ENCODE results near the gene STRA6. TPM values are rescaled to one million over a fixed set of nuclear protein-coding genes. Genes with fewer than 3 reads are reported as not detected.

Gene STRA6
- total RNA-seq, 6 experiments from 2014 or later: 0.12 TPM; not detected in 5

- H3K27me3 ChIP-seq: no peaks in the 10 kb centered on the region
- TF ChIP-seq CTCF (IDR thresholded peaks at IDR 0.05): no peak
- TF ChIP-seq POLR2A (IDR thresholded peaks at IDR 0.05): no peak
- 31% methylated on average over 2 of the region's 5 CpGs for WGBS (ENCODE audit: insufficient coverage, low coverage, low lambda C conversion rate, missing lambda C conversion rate)
- H3K9me3 ChIP-seq: no peaks in the 10 kb centered on the region
- H3K4me3 ChIP-seq: no peak overlapping the region
- intact Hi-C loops (cut with DNase I): loop anchor here in 1 of 2 donors (10.0 kb wide), 1 partner anchor 59 kb away; no protein-coding TSS in a partner anchor
- ATAC-seq (no peak), DNase-seq (no peak)
- no peaks in the 10 kb centered on the region for H3K4me1 ChIP-seq
- H3K27ac ChIP-seq: no peak overlapping the region
- no peaks in the 10 kb centered on the region for H3K36me3 ChIP-seq
These were observed 23.3 kb upstream of the STRA6 start for GRCh38 chr15:74225928-74226327.

- DNase-seq: no peak
- Histone ChIP-seq H3K9me3 (no peaks in the 10 kb centered on the region), H3K27ac (no peak overlapping the region), H3K36me3 (no peaks in the 10 kb centered on the region), H3K27me3 (no peaks in the 10 kb centered on the region), H3K4me3 (no peak overlapping the region), H3K4me1 (no peaks in the 10 kb centered on the region)
- TF ChIP-seq CTCF (IDR thresholded peaks at IDR 0.05) (no peak), POLR2A (IDR thresholded peaks at IDR 0.05) (no peak)
- intact Hi-C loops (cut with DNase I): loop anchor here in 1 of 2 donors (10.0 kb wide), 1 partner anchor 62 kb away; no protein-coding TSS in a partner anchor
- no peak for ATAC-seq
- 35% methylated on average over 24 of the region's 25 CpGs for WGBS (ENCODE audit: insufficient coverage, low coverage, low lambda C conversion rate, missing lambda C conversion rate)
These were observed 19.9 kb upstream of the STRA6 start for GRCh38 chr15:74222240-74223119.

- no peaks in the 10 kb centered on the region for H3K9me3 ChIP-seq
- no peak for ATAC-seq
- 24% methylated on average over 6 of the region's 12 CpGs for WGBS (ENCODE audit: insufficient coverage, low coverage, low lambda C conversion rate, missing lambda C conversion rate)
- no peaks in the 10 kb centered on the region for H3K27me3 ChIP-seq
- no peak for TF ChIP-seq CTCF (IDR thresholded peaks at IDR 0.05)
- no peak for TF ChIP-seq POLR2A (IDR thresholded peaks at IDR 0.05)
- no peaks in the 10 kb centered on the region for H3K36me3 ChIP-seq
- no peak overlapping the region for H3K27ac ChIP-seq
- no peaks in the 10 kb centered on the region for H3K4me1 ChIP-seq
- no peak for DNase-seq
- intact Hi-C loops (cut with DNase I): loop anchor here in 1 of 2 donors (10.0 kb wide), 1 partner anchor 63 kb away; no protein-coding TSS in a partner anchor
- H3K4me3 ChIP-seq: no peak overlapping the region
These were observed 19.0 kb upstream of the STRA6 start for GRCh38 chr15:74221399-74222239.

- H3K36me3 ChIP-seq: no peaks in the 10 kb centered on the region
- DNase-seq: no peak
- ATAC-seq: no peak
- H3K4me3 ChIP-seq: no peak overlapping the region
- no peak overlapping the region for H3K27ac ChIP-seq
- intact Hi-C loops (cut with DNase I): loop anchor here in 1 of 2 donors (10.0 kb wide), 1 partner anchor 64 kb away; no protein-coding TSS in a partner anchor
- no peaks in the 10 kb centered on the region for H3K4me1 ChIP-seq
- H3K27me3 ChIP-seq: no peaks in the 10 kb centered on the region
- 39% methylated on average over 8 of the region's 11 CpGs for WGBS (ENCODE audit: insufficient coverage, low coverage, low lambda C conversion rate, missing lambda C conversion rate)
- no peaks in the 10 kb centered on the region for H3K9me3 ChIP-seq
- TF ChIP-seq CTCF (IDR thresholded peaks at IDR 0.05): no peak
- no peak for TF ChIP-seq POLR2A (IDR thresholded peaks at IDR 0.05)
These were observed 18.1 kb upstream of the STRA6 start for GRCh38 chr15:74220475-74221248.
